ENCODE results near the gene ROBO1. TPM values are rescaled to one million over a fixed set of nuclear protein-coding genes. Genes with fewer than 3 reads are reported as not detected.

The ROBO1 gene
- total and polyA plus RNA-seq, 2 of the 13 experiments (the other 11 are each of a cell fraction or from before 2014, with no cell fraction given): 52.2 to 71.0 TPM

GRCh38 chr3:78610462-78611125 lies 1157.2 kb downstream of the ROBO1 start (continued):
- TF ChIP-seq ZNF234 (CRISPR knock-in tag; conservative IDR thresholded peaks at IDR 0.05): no peak
- no peak for TF ChIP-seq NR2F1 (CRISPR knock-in tag; IDR thresholded peaks at IDR 0.05)

- no peaks in the 10 kb centered on the region for H3K9me3 ChIP-seq (ENCODE audit: low read length)
- H2AFZ ChIP-seq (ENCODE audit: low read length): no peak overlapping the region
- no peaks in the 10 kb centered on the region for H3K4me1 ChIP-seq (ENCODE audit: insufficient read depth, low read length)
- H3K36me3 ChIP-seq (replicated peaks in 1 of 2; ENCODE audit: control insufficient read depth in 1 of 2, insufficient read depth in 2 of 2, low read length in 2 of 2): peaks cover 12 to 40% of the 10 kb centered on the region in 2 experiments; a peak in 4 of 5 replicates
- H3K27ac ChIP-seq (ENCODE audit: extremely low read length, insufficient read depth, low read length): no peak overlapping the region
- POLR2A ChIA-PET: no interaction called here
- 99% methylated on average over 7 of the region's 7 CpGs for WGBS (ENCODE audit: low lambda C conversion rate)
- TF ChIP-seq ZNF577 (CRISPR knock-in tag; IDR thresholded peaks at IDR 0.05; ENCODE audit: borderline replicate concordance, low read depth): no peak
- TF ChIP-seq KLF12 (CRISPR knock-in tag; IDR thresholded peaks at IDR 0.05; ENCODE audit: borderline replicate concordance): no peak
- no peak for TF ChIP-seq MXD3 (CRISPR knock-in tag; IDR thresholded peaks at IDR 0.05)
- TF ChIP-seq ZNF432 (CRISPR knock-in tag; IDR thresholded peaks at IDR 0.05; ENCODE audit: borderline replicate concordance): no peak
- TF ChIP-seq GATAD1 (CRISPR knock-in tag; IDR thresholded peaks at IDR 0.05): no peak
- no TSS peak for BruUV-seq (replicated peaks)
- intact Hi-C loops (cut with micrococcal nuclease; ENCODE audit: unreplicated experiment): no loop called here
- H3K79me2 ChIP-seq (ENCODE audit: insufficient read depth, low read length): no peaks in the 10 kb centered on the region
- CTCF ChIA-PET (ENCODE audit: low intra/inter-chr PET ratio, low total read pairs): no interaction called here
- in situ Hi-C loops (cut with HindIII; ENCODE audit: extremely low pct_ligation_motif_present, low pct_unique_long_range_greater_than_20kb): no loop called here
- no peak overlapping the region for H3K4me3 ChIP-seq (replicated peaks in 1 of 3; ENCODE audit: insufficient read depth in 1 of 3, low read depth in 2 of 3, low read length in 3 of 3)
- H3K27me3 ChIP-seq (ENCODE audit: control insufficient read depth in 1 of 2, insufficient read depth in 2 of 2, low read length in 2 of 2): no peaks in the 10 kb centered on the region
- ATAC-seq: no peak
- DNase-seq (ENCODE audit: low spot score): no peak
- H3K4me2 ChIP-seq (ENCODE audit: low read depth, low read length): no peak overlapping the region
- FAIRE-seq: no peak
- no peaks in the 10 kb centered on the region for H4K20me1 ChIP-seq (ENCODE audit: insufficient read depth, low read length)
- no peak overlapping the region for H3K9ac ChIP-seq (ENCODE audit: insufficient read depth, low read depth, low read length)
These were observed 1161.0 kb downstream of the ROBO1 start for GRCh38 chr3:78606756-78607155.
